WTC11 (cell line): ENCODE measurements around the gene SPR.

Experiments used
- CREM ChIP-seq: sonication (generic); formaldehyde crosslinking; IDR thresholded peaks from 2 replicates; pipeline ENCODE4 v1.8.1; 2022; ENCODE audit warnings: mild to moderate bottlenecking, missing genetic modification reagents, moderate library complexity
- FOXP1 ChIP-seq: sonication (generic); formaldehyde crosslinking; IDR thresholded peaks from 2 replicates; pipeline ENCODE4 v1.8.0; 2022; ENCODE audit warnings: missing genetic modification reagents, mild to moderate bottlenecking, moderate library complexity, borderline replicate concordance
- NR1H2 ChIP-seq: sonication (generic); formaldehyde crosslinking; IDR thresholded peaks from 2 replicates; pipeline ENCODE4 v1.9.0; 2021; ENCODE audit warnings: mild to moderate bottlenecking, moderate library complexity, missing genetic modification reagents
- OVOL2 ChIP-seq: fragments of 250-450 bp; sonication (Bioruptor Pico); IDR thresholded peaks from 2 replicates; pipeline ENCODE4 v1.9.0; 2021; ENCODE audit warnings: mild to moderate bottlenecking, borderline replicate concordance
- TF ChIP-seq, protein P1 (sequence below): fragments of 250-450 bp; sonication (Bioruptor Pico); IDR thresholded peaks from 2 replicates; pipeline ENCODE4 v1.9.0; 2021; ENCODE audit warnings: moderate library complexity, mild to moderate bottlenecking, inconsistent platforms, borderline replicate concordance
- TF ChIP-seq, protein P2 (sequence below): sonication (generic); formaldehyde crosslinking; IDR thresholded peaks from 2 replicates; pipeline ENCODE4 v1.8.0; 2022; ENCODE audit warnings: mild to moderate bottlenecking, missing genetic modification reagents
- TF ChIP-seq, protein P3 (sequence below): sonication (generic); formaldehyde crosslinking; conservative IDR thresholded peaks from 2 replicates; pipeline ENCODE4 v1.8.1; 2023; ENCODE audit warnings: mild to moderate bottlenecking, low read depth, missing genetic modification reagents, moderate library complexity
- TF ChIP-seq, protein P4 (sequence below): fragments of 200-600 bp; IDR thresholded peaks from 2 replicates; pipeline ENCODE4 v1.8.0; 2022; ENCODE audit warnings: antibody characterized with exemption
- TF ChIP-seq, protein P5 (sequence below): sonication (generic); formaldehyde crosslinking; conservative IDR thresholded peaks from 2 replicates; pipeline ENCODE4 v1.8.1; 2022; ENCODE audit warnings: mild to moderate bottlenecking, missing genetic modification reagents
- TF ChIP-seq, protein P6 (sequence below): sonication (generic); formaldehyde crosslinking; IDR thresholded peaks from 2 replicates; pipeline ENCODE4 v1.8.1; 2023; ENCODE audit warnings: mild to moderate bottlenecking, missing genetic modification reagents, moderate library complexity
- TF ChIP-seq, protein P7 (sequence below): sonication (generic); formaldehyde crosslinking; IDR thresholded peaks from 2 replicates; pipeline ENCODE4 v1.8.1; 2022; ENCODE audit warnings: low read depth, missing genetic modification reagents, borderline replicate concordance

DNA sequence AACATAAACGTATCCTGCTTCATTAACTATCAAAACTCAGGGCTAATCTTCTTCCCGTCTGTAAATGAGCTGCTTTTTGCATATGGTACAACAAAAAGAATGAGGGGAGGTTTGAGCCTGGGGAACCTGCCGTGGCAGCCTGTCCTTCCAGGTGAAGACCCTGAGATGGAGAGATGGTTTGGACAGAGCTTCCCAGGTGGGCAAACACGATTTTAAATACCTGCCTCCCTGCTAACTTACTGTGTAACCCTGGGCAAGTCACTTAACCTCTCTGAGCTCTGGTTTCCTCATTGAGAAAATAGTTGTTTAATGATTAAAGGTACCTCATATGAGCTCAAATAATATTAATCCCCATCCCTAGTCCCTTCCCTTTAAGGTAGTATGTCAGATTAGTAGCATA is 39.2 kb downstream of the SPR start:
- TF ChIP-seq FOXP1 (CRISPR knock-in tag) (no peak), OVOL2 (CRISPR knock-in tag) (no peak), CREM (CRISPR knock-in tag) (no peak), NR1H2 (CRISPR knock-in tag) (no peak)
- TF ChIP-seq, protein P1, sequence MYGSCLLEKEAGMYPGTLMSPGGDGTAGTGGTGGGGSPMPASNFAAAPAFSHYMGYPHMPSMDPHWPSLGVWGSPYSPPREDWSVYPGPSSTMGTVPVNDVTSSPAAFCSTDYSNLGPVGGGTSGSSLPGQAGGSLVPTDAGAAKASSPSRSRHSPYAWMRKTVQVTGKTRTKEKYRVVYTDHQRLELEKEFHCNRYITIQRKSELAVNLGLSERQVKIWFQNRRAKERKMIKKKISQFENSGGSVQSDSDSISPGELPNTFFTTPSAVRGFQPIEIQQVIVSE (CRISPR knock-in tag): no peak
- TF ChIP-seq, protein P2, sequence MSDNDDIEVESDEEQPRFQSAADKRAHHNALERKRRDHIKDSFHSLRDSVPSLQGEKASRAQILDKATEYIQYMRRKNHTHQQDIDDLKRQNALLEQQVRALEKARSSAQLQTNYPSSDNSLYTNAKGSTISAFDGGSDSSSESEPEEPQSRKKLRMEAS (CRISPR knock-in tag): no peak
- TF ChIP-seq, protein P3, sequence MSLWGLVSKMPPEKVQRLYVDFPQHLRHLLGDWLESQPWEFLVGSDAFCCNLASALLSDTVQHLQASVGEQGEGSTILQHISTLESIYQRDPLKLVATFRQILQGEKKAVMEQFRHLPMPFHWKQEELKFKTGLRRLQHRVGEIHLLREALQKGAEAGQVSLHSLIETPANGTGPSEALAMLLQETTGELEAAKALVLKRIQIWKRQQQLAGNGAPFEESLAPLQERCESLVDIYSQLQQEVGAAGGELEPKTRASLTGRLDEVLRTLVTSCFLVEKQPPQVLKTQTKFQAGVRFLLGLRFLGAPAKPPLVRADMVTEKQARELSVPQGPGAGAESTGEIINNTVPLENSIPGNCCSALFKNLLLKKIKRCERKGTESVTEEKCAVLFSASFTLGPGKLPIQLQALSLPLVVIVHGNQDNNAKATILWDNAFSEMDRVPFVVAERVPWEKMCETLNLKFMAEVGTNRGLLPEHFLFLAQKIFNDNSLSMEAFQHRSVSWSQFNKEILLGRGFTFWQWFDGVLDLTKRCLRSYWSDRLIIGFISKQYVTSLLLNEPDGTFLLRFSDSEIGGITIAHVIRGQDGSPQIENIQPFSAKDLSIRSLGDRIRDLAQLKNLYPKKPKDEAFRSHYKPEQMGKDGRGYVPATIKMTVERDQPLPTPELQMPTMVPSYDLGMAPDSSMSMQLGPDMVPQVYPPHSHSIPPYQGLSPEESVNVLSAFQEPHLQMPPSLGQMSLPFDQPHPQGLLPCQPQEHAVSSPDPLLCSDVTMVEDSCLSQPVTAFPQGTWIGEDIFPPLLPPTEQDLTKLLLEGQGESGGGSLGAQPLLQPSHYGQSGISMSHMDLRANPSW (CRISPR knock-in tag): no peak
- TF ChIP-seq, protein P4, sequence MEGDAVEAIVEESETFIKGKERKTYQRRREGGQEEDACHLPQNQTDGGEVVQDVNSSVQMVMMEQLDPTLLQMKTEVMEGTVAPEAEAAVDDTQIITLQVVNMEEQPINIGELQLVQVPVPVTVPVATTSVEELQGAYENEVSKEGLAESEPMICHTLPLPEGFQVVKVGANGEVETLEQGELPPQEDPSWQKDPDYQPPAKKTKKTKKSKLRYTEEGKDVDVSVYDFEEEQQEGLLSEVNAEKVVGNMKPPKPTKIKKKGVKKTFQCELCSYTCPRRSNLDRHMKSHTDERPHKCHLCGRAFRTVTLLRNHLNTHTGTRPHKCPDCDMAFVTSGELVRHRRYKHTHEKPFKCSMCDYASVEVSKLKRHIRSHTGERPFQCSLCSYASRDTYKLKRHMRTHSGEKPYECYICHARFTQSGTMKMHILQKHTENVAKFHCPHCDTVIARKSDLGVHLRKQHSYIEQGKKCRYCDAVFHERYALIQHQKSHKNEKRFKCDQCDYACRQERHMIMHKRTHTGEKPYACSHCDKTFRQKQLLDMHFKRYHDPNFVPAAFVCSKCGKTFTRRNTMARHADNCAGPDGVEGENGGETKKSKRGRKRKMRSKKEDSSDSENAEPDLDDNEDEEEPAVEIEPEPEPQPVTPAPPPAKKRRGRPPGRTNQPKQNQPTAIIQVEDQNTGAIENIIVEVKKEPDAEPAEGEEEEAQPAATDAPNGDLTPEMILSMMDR: no peak
- TF ChIP-seq, protein P5, sequence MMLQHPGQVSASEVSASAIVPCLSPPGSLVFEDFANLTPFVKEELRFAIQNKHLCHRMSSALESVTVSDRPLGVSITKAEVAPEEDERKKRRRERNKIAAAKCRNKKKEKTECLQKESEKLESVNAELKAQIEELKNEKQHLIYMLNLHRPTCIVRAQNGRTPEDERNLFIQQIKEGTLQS: no peak
- TF ChIP-seq, protein P6, sequence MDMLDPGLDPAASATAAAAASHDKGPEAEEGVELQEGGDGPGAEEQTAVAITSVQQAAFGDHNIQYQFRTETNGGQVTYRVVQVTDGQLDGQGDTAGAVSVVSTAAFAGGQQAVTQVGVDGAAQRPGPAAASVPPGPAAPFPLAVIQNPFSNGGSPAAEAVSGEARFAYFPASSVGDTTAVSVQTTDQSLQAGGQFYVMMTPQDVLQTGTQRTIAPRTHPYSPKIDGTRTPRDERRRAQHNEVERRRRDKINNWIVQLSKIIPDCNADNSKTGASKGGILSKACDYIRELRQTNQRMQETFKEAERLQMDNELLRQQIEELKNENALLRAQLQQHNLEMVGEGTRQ (CRISPR knock-in tag): no peak
- TF ChIP-seq, protein P7, sequence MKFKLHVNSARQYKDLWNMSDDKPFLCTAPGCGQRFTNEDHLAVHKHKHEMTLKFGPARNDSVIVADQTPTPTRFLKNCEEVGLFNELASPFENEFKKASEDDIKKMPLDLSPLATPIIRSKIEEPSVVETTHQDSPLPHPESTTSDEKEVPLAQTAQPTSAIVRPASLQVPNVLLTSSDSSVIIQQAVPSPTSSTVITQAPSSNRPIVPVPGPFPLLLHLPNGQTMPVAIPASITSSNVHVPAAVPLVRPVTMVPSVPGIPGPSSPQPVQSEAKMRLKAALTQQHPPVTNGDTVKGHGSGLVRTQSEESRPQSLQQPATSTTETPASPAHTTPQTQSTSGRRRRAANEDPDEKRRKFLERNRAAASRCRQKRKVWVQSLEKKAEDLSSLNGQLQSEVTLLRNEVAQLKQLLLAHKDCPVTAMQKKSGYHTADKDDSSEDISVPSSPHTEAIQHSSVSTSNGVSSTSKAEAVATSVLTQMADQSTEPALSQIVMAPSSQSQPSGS: no peak
